OCI-LY3 (cell line): ENCODE results near the gene GAS2.

Experiments used
- H2AFZ ChIP-seq: fragments of 200-600, 300-600 bp; shearing (Covaris generic); 2 replicates; pipeline ENCODE4 v1.6.0; 2014; ENCODE audit warnings: antibody characterized with exemption, low read depth, low read length
- H3K27ac ChIP-seq: fragments of 200-600, 300-600 bp; sonication (generic); 2 replicates; pipeline ENCODE4 v1.5.1; 2014; ENCODE audit warnings: mild to moderate bottlenecking, low read length, moderate library complexity, mixed read lengths
- H3K27me3 ChIP-seq: fragments of 200-600, 300-600 bp; sonication (generic); 2 replicates; pipeline ENCODE4 v1.6.1; 2014; ENCODE audit warnings: low read depth, low read length, mixed read lengths
- H3K36me3 ChIP-seq: fragments of 200-600, 300-600 bp; sonication (generic); replicated peaks from 2 replicates; pipeline ENCODE3; 2014; ENCODE audit warnings: low read depth, low read length, mixed read lengths
- H3K4me1 ChIP-seq: fragments of 300-600, 200-600 bp; sonication (generic); 2 replicates; pipeline ENCODE4 v1.6.1; 2014; ENCODE audit warnings: low read length, mixed read lengths
- H3K4me2 ChIP-seq: fragments of 200-600, 300-600 bp; sonication (generic); 2 replicates; pipeline ENCODE4 v1.6.1; 2014; ENCODE audit warnings: low read length, mixed read lengths
- H3K4me3 ChIP-seq: fragments of 300-600, 200-600 bp; sonication (generic); 2 replicates; pipeline ENCODE4 v1.5.1; 2014; ENCODE audit warnings: antibody characterized with exemption, mild to moderate bottlenecking, low read length, moderate library complexity
- H3K79me2 ChIP-seq: fragments of 300-600, 200-600 bp; shearing (Covaris generic); 2 replicates; pipeline ENCODE4 v1.6.1; 2014; ENCODE audit warnings: mild to moderate bottlenecking, low read length, mixed read lengths
- H3K9ac ChIP-seq: fragments of 300-600, 200-600 bp; shearing (Covaris generic); 2 replicates; pipeline ENCODE4 v1.6.0; 2014; ENCODE audit warnings: mild to moderate bottlenecking, low read length, moderate library complexity
- H3K9me3 ChIP-seq: fragments of 200-600, 300-600 bp; shearing (Covaris generic); 2 replicates; pipeline ENCODE4 v1.6.1; 2014; ENCODE audit warnings: low read length, mixed read lengths; ENCODE audit not compliant: insufficient read depth
- H4K20me1 ChIP-seq: fragments of 200-600, 300-600 bp; sonication (generic); 2 replicates; pipeline ENCODE4 v1.6.1; 2016; ENCODE audit warnings: low read length, mixed read lengths; ENCODE audit not compliant: insufficient read depth
- EZH2phosphoT487 ChIP-seq: fragments of 200-600 bp; shearing (Covaris generic); IDR thresholded peaks from 2 replicates; pipeline ENCODE4 v1.6.1; 2018; ENCODE audit warnings: antibody characterized with exemption, mixed run types, low read depth
- TF ChIP-seq, protein P1 (sequence below): fragments of 200-600, 300-600 bp; sonication (generic); IDR thresholded peaks from 2 replicates; pipeline ENCODE4 v1.5.1; 2014; ENCODE audit warnings: antibody characterized with exemption, low read length, low read depth

GAS2 gene

GRCh38 chr11:22674470-22675439, 8.3 kb downstream of the GAS2 start:
- no peaks in the 10 kb centered on the region for H3K79me2 ChIP-seq
- no peak overlapping the region for H3K9ac ChIP-seq
- no peaks in the 10 kb centered on the region for H4K20me1 ChIP-seq
- no peak overlapping the region for H3K27ac ChIP-seq
- no peaks in the 10 kb centered on the region for H3K36me3 ChIP-seq
- no peaks in the 10 kb centered on the region for H3K27me3 ChIP-seq
- H2AFZ ChIP-seq = no peak overlapping the region; the same call in 1 of the 2 replicates
- TF ChIP-seq EZH2phosphoT487 = no peak
- H3K4me3 ChIP-seq = no peak overlapping the region
- no peaks in the 10 kb centered on the region for H3K9me3 ChIP-seq
- H3K4me1 ChIP-seq = peaks cover 27% of the 10 kb centered on the region; the same call in 1 of the 2 replicates
- no peak overlapping the region for H3K4me2 ChIP-seq

DNA sequence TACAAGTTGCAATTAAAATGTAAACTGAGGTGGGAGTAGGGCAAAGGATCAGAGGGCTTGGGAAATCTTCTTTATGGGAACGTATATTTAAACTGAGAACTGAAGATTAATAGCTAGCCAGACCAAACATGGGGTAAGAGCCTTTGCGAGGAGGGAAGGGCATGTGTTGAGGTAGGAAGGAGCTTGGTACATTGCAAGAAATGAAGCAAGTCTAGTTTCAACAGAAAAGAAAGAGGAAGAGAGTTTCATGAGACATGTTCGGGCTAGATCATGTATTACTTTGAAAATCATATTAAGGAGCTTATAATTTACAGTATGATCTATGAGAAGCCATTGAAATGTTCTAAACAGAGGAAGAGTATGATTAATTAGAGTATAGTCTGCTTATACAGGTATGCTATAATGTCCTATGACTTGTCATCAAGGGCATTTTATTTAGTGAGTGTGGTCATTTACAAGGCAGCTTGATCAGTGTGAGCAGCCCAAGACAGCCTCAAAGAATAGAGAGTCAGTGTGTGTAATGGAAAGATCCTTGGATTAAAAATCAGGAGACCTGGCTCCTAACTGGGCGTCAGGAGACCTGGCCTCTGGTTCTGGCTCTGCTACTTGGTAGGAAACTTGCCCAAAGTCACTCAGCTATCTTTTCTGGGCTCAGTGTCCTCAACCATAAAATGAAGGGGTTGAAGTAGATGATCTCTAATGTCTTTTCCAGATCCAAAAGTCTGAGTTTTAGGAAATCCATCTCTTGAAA, 10.9 kb downstream of the GAS2 start:
- no peak overlapping the region for H3K9ac ChIP-seq
- no peak overlapping the region for H3K27ac ChIP-seq
- H3K36me3 ChIP-seq = no peaks in the 10 kb centered on the region
- peak overlapping the region; percentile 27 for H3K4me3 ChIP-seq
- no peaks in the 10 kb centered on the region for H4K20me1 ChIP-seq
- H3K27me3 ChIP-seq = no peaks in the 10 kb centered on the region
- H3K4me1 ChIP-seq = peaks cover 35% of the 10 kb centered on the region
- H3K9me3 ChIP-seq = no peaks in the 10 kb centered on the region
- H3K4me2 ChIP-seq = peak overlapping the region; percentile 57
- TF ChIP-seq, protein P1, sequence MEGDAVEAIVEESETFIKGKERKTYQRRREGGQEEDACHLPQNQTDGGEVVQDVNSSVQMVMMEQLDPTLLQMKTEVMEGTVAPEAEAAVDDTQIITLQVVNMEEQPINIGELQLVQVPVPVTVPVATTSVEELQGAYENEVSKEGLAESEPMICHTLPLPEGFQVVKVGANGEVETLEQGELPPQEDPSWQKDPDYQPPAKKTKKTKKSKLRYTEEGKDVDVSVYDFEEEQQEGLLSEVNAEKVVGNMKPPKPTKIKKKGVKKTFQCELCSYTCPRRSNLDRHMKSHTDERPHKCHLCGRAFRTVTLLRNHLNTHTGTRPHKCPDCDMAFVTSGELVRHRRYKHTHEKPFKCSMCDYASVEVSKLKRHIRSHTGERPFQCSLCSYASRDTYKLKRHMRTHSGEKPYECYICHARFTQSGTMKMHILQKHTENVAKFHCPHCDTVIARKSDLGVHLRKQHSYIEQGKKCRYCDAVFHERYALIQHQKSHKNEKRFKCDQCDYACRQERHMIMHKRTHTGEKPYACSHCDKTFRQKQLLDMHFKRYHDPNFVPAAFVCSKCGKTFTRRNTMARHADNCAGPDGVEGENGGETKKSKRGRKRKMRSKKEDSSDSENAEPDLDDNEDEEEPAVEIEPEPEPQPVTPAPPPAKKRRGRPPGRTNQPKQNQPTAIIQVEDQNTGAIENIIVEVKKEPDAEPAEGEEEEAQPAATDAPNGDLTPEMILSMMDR = no peak
- TF ChIP-seq EZH2phosphoT487 = no peak
- no peaks in the 10 kb centered on the region for H3K79me2 ChIP-seq
- peak overlapping the region; percentile 87 for H2AFZ ChIP-seq

- H3K9me3 ChIP-seq = no peaks in the 10 kb centered on the region
- peaks cover 24% of the 10 kb centered on the region for H3K4me1 ChIP-seq
- H3K36me3 ChIP-seq = no peaks in the 10 kb centered on the region
- TF ChIP-seq EZH2phosphoT487 = no peak
- TF ChIP-seq, protein P1 = no peak
- no peaks in the 10 kb centered on the region for H3K79me2 ChIP-seq
- no peaks in the 10 kb centered on the region for H3K27me3 ChIP-seq
- H3K4me3 ChIP-seq = no peak overlapping the region
- H3K9ac ChIP-seq = no peak overlapping the region
- no peak overlapping the region for H3K4me2 ChIP-seq
- no peak overlapping the region for H2AFZ ChIP-seq
- no peak overlapping the region for H3K27ac ChIP-seq
- no peaks in the 10 kb centered on the region for H4K20me1 ChIP-seq
These were observed 14.2 kb downstream of the GAS2 start for GRCh38 chr11:22680628-22681027.

- H2AFZ ChIP-seq = no peak overlapping the region
- H3K4me1 ChIP-seq = peaks cover 24% of the 10 kb centered on the region
- no peaks in the 10 kb centered on the region for H3K79me2 ChIP-seq
- H3K27ac ChIP-seq = no peak overlapping the region
- H3K9ac ChIP-seq = no peak overlapping the region
- H3K9me3 ChIP-seq = no peaks in the 10 kb centered on the region
- H3K4me3 ChIP-seq = 0 out of 2 replicates have a peak overlapping the region, but pooled peaks have one; percentile 16
- no peaks in the 10 kb centered on the region for H4K20me1 ChIP-seq
- H3K36me3 ChIP-seq = no peaks in the 10 kb centered on the region
- no peaks in the 10 kb centered on the region for H3K27me3 ChIP-seq
- peak overlapping the region; percentile 52 for H3K4me2 ChIP-seq
- TF ChIP-seq, protein P1 = no peak
- TF ChIP-seq EZH2phosphoT487 = no peak
These were observed 14.9 kb downstream of the GAS2 start for GRCh38 chr11:22681281-22681812.
